Activated CD8-positive, alpha-beta T cell treated with anti-CD3 and anti-CD28 coated beads for 36 hours (primary cell): ENCODE measurements around the gene ZNF48. TPM values are rescaled to one million over a fixed set of nuclear protein-coding genes. Genes with fewer than 3 reads are reported as not detected.

ENCODE experiments used
- ATAC-seq: fragments of 200-7000 bp; cut with Tn5 transposase; one replicate; pipeline ENCODE4 v1.10.0; 2021; ENCODE audit warnings: mild to moderate bottlenecking, moderate library complexity
- CTCF ChIA-PET: fragments of 350-600 bp; sonication (Branson Sonifier 250); formaldehyde crosslinking; loops from one replicate; lab custom pipeline; 2021; ENCODE audit warnings: antibody characterized with exemption; lab: Charles Lee
- POLR2A ChIA-PET: fragments of 350-600 bp; sonication (Branson Sonifier 250); formaldehyde crosslinking; loops from one replicate; lab custom pipeline; 2021; ENCODE audit warnings: antibody characterized with exemption; lab: Charles Lee
- DNase-seq: peaks from one replicate; pipeline ENCODE4 v3.0.0-alpha.2; 2020
- H3K27ac Mint-ChIP-seq: one replicate; pipeline ENCODE4 v1.8.0; 2021; ENCODE audit warnings: mild to moderate bottlenecking, mixed read lengths
- H3K27me3 Mint-ChIP-seq: one replicate; pipeline ENCODE4 v1.8.0; 2021; ENCODE audit warnings: mixed read lengths
- H3K36me3 Mint-ChIP-seq: one replicate; pipeline ENCODE4 v1.8.0; 2021; ENCODE audit warnings: low read depth, mixed read lengths
- H3K4me1 Mint-ChIP-seq: one replicate; pipeline ENCODE4 v1.8.0; 2021; ENCODE audit warnings: low read depth, mixed read lengths
- H3K4me3 Mint-ChIP-seq: one replicate; pipeline ENCODE4 v1.8.0; 2021; ENCODE audit warnings: mild to moderate bottlenecking, moderate library complexity, mixed read lengths
- H3K9me3 Mint-ChIP-seq: one replicate; pipeline ENCODE4 v1.8.0; 2021; ENCODE audit warnings: mixed read lengths
- CTCF ChIP-seq: fragments of 200-600 bp; IDR thresholded peaks from one replicate; pipeline ENCODE4 v1.8.0; 2022; ENCODE audit warnings: antibody characterized with exemption, mild to moderate bottlenecking
- intact Hi-C: fragments of 100-400 bp; cut with micrococcal nuclease; formaldehyde crosslinking; loops from one replicate; pipeline ENCODE4 v1.10.0; 2022
- total RNA-seq, 2 experiments: library from RNA; stranded (reverse); gene quantifications; one replicate each; pipeline ENCODE4 v1.2.3, GENCODE V29; 2021

The ZNF48 gene
- total RNA-seq, 2 experiments from 2014 or later: 10.4 to 10.9 TPM

DNA sequence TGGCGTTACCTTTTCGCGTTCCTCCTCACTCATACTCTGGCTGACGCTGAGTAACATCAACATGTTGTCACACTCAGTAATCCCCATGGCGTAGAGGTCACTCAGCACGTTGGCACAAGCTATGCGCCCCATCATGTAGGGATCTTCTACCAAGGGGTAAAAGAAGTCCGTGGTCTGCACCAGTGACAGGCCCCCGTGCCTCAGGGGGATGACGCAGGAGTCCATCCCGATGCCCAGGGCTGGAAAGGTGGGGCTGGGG lies 49.9 kb downstream of the ZNF48 start:
- POLR2A ChIA-PET: interaction anchor here (1.2 to 5.1 kb wide), 10 partner anchors 9 to 51 kb away, joined by 3 to 44 read pairs (median 6); partner anchors contain the start of genes DCTPP1 and ITGAL
- Mint-ChIP-seq H3K27me3 (no peaks in the 10 kb centered on the region), H3K4me1 (peaks cover 35% of the 10 kb centered on the region), H3K36me3 (peaks cover 22% of the 10 kb centered on the region), H3K4me3 (peak overlapping the region; percentile 93), H3K27ac (peak overlapping the region; percentile 86), H3K9me3 (no peaks in the 10 kb centered on the region)
- CTCF ChIA-PET: interaction anchor here (0.8 to 6.4 kb wide), 8 partner anchors 9 to 159 kb away, joined by 3 to 49 read pairs (median 3); partner anchors contain the start of genes DCTPP1 and ITGAL
- intact Hi-C loops: loop anchor here (5.0 kb wide), 1 partner anchor 42 kb away; no protein-coding TSS in a partner anchor
- ATAC-seq: peak; percentile 23
- no peak for DNase-seq
- no peak for TF ChIP-seq CTCF

GRCh38 chr16:30445408-30446202 lies 50.4 kb downstream of the ZNF48 start, which contains the start of gene SEPHS2:
TSS of gene SEPHS2 (minus strand) at chr16:30445874. CDS start at chr16:30445727, 147 bp downstream.
- CTCF ChIA-PET: interaction anchor here (0.8 to 6.4 kb wide), 8 partner anchors 9 to 158 kb away, joined by 3 to 49 read pairs (median 3); partner anchors contain the start of genes DCTPP1 and ITGAL
- H3K4me1 Mint-ChIP-seq: peaks cover 39% of the 10 kb centered on the region

GRCh38 chr16:30446203-30446595 lies 51.0 kb downstream of the ZNF48 start:
- Mint-ChIP-seq H3K27ac (peak overlapping the region; percentile 91), H3K4me3 (peak overlapping the region; percentile 93), H3K4me1 (peaks cover 43% of the 10 kb centered on the region), H3K9me3 (no peaks in the 10 kb centered on the region), H3K36me3 (peaks cover 22% of the 10 kb centered on the region), H3K27me3 (no peaks in the 10 kb centered on the region)
- ChIA-PET CTCF (interaction anchor here (1.4 to 12.0 kb wide), 5 partner anchors 8 to 29 kb away, joined by 3 to 84 read pairs (median 14); partner anchors contain the start of genes DCTPP1 and ITGAL), POLR2A (interaction anchor here (0.6 to 5.1 kb wide), 9 partner anchors 10 to 89 kb away, joined by 3 to 44 read pairs (median 4); partner anchors contain the start of genes DCTPP1, ITGAL and ZNF747)
- DNase-seq (no peak), ATAC-seq (no peak)
- no peak for TF ChIP-seq CTCF
- intact Hi-C loops: loop anchor here (5.0 kb wide), 1 partner anchor 41 kb away; no protein-coding TSS in a partner anchor

More at GRCh38 chr16:30445408-30446202, 50.4 kb downstream of the ZNF48 start, which contains the start of gene SEPHS2:
- intact Hi-C loops: loop anchor here (5.0 kb wide), 1 partner anchor 42 kb away; no protein-coding TSS in a partner anchor
- Mint-ChIP-seq H3K27ac (peak within 1 kb of the TSS; percentile 91), H3K9me3 (no peaks in the 10 kb centered on the region), H3K27me3 (no peaks in the 10 kb centered on the region), H3K36me3 (peaks cover 22% of the 10 kb centered on the region), H3K4me3 (peak within 1 kb of the TSS; percentile 93)
- POLR2A ChIA-PET: interaction anchor here (1.0 to 5.1 kb wide), 13 partner anchors 9 to 89 kb away, joined by 3 to 44 read pairs (median 4); partner anchors contain the start of genes DCTPP1, ITGAL and ZNF747
- ATAC-seq: peak; percentile 97
- peak; percentile 23 for TF ChIP-seq CTCF
- peak; percentile 100 for DNase-seq

DNA sequence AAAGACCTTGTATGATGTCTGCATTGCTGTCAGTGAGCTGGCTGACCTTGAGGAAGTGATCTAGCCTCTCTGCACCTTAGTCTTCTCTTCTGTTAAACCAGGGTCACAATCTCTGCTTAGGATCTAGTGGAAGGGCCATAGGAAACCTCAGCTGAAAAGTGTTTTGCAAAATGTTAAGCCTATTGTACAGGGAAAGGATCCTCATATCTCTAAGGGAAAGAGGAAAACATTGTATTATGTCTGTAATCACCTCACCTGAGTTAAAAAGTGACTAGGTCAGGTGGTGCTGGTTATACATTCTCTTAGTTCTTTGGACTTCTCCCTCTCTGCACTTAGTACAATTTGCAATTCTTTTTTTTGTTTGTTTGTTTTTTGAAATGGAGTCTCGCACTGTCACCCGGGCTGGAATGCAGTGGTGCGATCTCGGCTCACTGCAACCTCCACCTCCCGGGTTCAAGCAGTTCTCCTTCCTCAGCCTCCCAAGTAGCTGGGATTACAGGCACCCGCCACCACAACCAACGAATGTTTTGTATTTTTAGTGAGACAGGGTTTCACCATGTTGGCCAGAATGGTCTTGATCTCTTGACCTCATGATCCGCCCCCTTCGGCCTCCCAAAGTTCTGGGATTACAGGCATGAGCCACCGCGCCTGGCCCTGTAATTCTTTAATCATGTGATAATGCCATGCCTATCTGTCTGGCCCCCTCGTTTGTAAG lies 52.4 kb downstream of the ZNF48 start:
- Mint-ChIP-seq H3K27me3 (no peaks in the 10 kb centered on the region), H3K36me3 (peaks cover 22% of the 10 kb centered on the region), H3K4me1 (peaks cover 47% of the 10 kb centered on the region), H3K4me3 (no peak overlapping the region), H3K27ac (no peak overlapping the region), H3K9me3 (no peaks in the 10 kb centered on the region)
- ChIA-PET POLR2A (interaction anchor here (1.0 to 5.1 kb wide), 4 partner anchors 10 to 50 kb away, joined by 3 to 44 read pairs (median 12); partner anchors contain the start of gene ITGAL), CTCF (interaction anchor here (1.4 to 12.0 kb wide), 6 partner anchors 10 to 151 kb away, joined by 3 to 84 read pairs (median 10); partner anchors contain the start of genes DCTPP1 and ITGAL)
- TF ChIP-seq CTCF: no peak
- DNase-seq (no peak), ATAC-seq (no peak)
- intact Hi-C loops: loop anchor here (2.0 to 5.0 kb wide), 2 partner anchors 27 to 40 kb away; no protein-coding TSS in a partner anchor
